Naive B cell (primary cell): Measurements from ENCODE around the gene OR2L8. TPM values are rescaled to one million over a fixed set of nuclear protein-coding genes. Genes with fewer than 3 reads are reported as not detected.
"Not testable (repeated sequence)": the region's sequence is repeated elsewhere in the genome, so short reads cannot be mapped to it uniquely, and the experiment has no call there.

ENCODE experiments used
- ATAC-seq, 2 donors: fragments of 150-1000 bp; cut with Tn5 transposase; 2 replicates each; pipeline ENCODE4 v1.10.0; 2021; ENCODE audit warnings: low read depth in 2 of 2, mild to moderate bottlenecking in 2 of 2, moderate library complexity in 2 of 2
- DNase-seq: peaks from one replicate; pipeline ENCODE4 v3.0.0; 2022
- H3K27ac Mint-ChIP-seq, 6 donors: one replicate each; pipeline ENCODE4 v1.8.0; 2020 to 2022; ENCODE audit warnings: mild to moderate bottlenecking in 6 of 6, mixed read lengths in 6 of 6, moderate library complexity in 5 of 6, inconsistent platforms in 2 of 6
- H3K27me3 Mint-ChIP-seq, 3 donors: one replicate each; pipeline ENCODE4 v1.8.0; 2021 to 2022; ENCODE audit warnings: mixed read lengths in 3 of 3, mild to moderate bottlenecking in 1 of 3
- H3K36me3 Mint-ChIP-seq, 2 donors: one replicate each; pipeline ENCODE4 v1.8.0; 2020 to 2022; ENCODE audit warnings: mixed read lengths in 2 of 2, inconsistent platforms in 1 of 2, mild to moderate bottlenecking in 1 of 2
- H3K4me1 Mint-ChIP-seq, 3 donors: one replicate each; pipeline ENCODE4 v1.8.0; 2020 to 2022; ENCODE audit warnings: mixed read lengths in 3 of 3, inconsistent platforms in 1 of 3, mild to moderate bottlenecking in 1 of 3, moderate library complexity in 1 of 3
- H3K4me3 Mint-ChIP-seq, 8 donors: one replicate each; pipeline ENCODE4 v1.8.0; 2020 to 2022; ENCODE audit warnings: mild to moderate bottlenecking in 8 of 8, mixed read lengths in 8 of 8, moderate library complexity in 8 of 8, inconsistent platforms in 2 of 8
- H3K9me3 Mint-ChIP-seq, 7 donors: one replicate each; pipeline ENCODE4 v1.8.0; 2020 to 2022; ENCODE audit warnings: mixed read lengths in 7 of 7, mild to moderate bottlenecking in 5 of 7, inconsistent platforms in 2 of 7, moderate library complexity in 1 of 7
- polyA plus RNA-seq, 6 donors: library from polyadenylated mRNA; unstranded; fragments of 300-500 nt; fragmentation: Illumina TruSeq; gene quantifications; one replicate each; pipeline ENCODE4 v1.2.3, GENCODE V29; 2021; ENCODE audit warnings: low read depth in 6 of 6

OR2L8 gene
- polyA plus RNA-seq, 6 donors from 2014 or later: 0.51 to 0.74 TPM; not detected in 4

DNA sequence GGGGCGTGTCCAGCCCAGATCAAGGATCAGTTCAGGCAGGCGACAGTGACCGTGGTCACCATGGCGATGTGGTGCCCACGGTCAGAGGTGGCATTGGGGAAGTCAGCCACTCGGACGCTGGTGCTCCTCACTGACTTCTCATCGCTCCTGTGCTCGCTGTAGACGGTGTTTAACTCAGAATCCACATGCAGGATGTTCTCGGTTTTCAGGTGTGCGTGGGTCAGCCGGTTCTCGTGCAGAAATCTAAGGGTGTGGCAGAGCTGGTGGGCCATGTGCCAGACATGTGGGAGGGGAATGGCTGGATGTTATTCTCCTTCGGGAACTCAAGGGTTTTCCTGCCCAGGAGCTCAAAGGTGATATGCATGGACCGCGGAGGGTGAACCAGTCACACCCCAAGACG lies 12.2 kb upstream of the OR2L8 start:
- Mint-ChIP-seq H3K27ac (peak overlapping the region in 2 of 6 donors; percentile 37 to 72), H3K9me3 (peaks cover 0 to 12% (median 10%) of the 10 kb centered on the region in 7 donors), H3K27me3 (peaks cover 0 to 3% (median 0%) of the 10 kb centered on the region in 3 donors), H3K36me3 (peaks cover 0 to 7% of the 10 kb centered on the region in 2 donors), H3K4me3 (peak overlapping the region in 6 of 8 donors; percentile 24 to 92 (median 72)), H3K4me1 (peaks cover 5 to 11% (median 7%) of the 10 kb centered on the region in 3 donors)
- ATAC-seq (no peak), DNase-seq (no peak)

DNA sequence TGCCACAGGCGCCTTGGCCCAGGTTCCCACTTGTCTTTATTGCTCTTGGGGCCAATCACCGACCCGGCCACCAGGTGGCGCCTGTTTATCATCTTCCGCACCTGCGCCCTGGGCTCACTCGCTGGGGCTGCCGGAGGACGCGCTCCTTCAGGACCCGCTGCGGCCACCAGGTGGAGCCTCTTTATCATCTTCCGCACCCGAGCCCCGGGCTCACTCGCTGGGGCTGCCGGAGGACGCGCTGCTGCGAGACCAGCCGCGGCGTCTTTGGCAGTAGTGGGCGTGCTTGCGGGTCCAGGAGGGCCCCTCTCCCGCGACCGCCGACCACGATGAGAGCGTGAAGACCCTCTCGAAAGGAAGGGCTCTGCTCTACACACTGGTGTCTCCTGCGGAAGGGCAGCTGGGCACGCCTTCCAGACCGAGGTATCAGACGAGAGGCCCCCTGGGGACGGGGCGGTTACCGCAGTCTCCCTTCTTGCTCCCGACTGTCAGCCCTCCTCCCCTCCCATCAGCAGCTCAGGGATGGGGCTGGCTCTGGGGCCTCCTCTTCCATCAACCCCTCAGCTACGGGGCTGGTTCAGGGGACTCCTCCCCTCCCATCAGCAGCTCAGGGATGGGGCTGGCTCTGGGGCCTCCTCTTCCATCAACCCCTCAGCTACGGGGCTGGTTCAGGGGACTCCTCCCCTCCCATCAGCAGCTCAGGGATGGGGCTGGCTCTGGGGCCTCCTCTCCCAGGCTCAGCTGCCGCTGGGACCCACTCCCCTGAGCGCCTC lies 11.5 kb upstream of the OR2L8 start:
- peak; percentile 86 for DNase-seq
- not testable (repeated sequence) for H3K36me3 Mint-ChIP-seq, H3K27me3 Mint-ChIP-seq
- peak overlapping the region; percentile 37 to 90 (median 66) for H3K27ac Mint-ChIP-seq
- H3K4me1 Mint-ChIP-seq: peaks cover 5 to 11% (median 7%) of the 10 kb centered on the region in 3 donors
- ATAC-seq: peak; percentile 93 to 95
- peaks cover 0 to 12% (median 10%) of the 10 kb centered on the region in 7 donors for H3K9me3 Mint-ChIP-seq
- peak overlapping the region; percentile 77 to 93 (median 88) for H3K4me3 Mint-ChIP-seq

DNA sequence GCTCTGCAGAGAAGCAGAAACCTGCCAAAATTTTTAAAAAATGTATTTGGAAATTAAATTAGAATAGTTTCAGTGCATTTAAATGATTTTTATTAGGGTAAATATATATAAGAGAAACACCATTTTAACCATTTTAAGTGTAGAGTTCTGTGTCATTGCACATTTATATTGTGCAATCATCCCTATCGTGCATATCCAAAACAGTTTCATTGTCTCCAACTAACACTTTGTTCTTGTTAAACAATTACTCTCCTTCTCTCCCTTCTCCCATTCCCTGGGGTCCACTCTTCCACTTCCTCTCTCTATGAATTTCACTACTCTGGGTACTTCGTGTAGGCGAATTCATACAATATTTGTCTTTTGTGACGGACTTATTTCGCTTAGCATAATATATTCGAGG lies 6.0 kb upstream of the OR2L8 start:
- no peak overlapping the region for H3K4me3 Mint-ChIP-seq
- ATAC-seq (no peak), DNase-seq (no peak)
- no peaks in the 10 kb centered on the region for H3K27me3 Mint-ChIP-seq
- H3K27ac Mint-ChIP-seq: no peak overlapping the region
- H3K4me1 Mint-ChIP-seq: peaks cover 5 to 11% (median 7%) of the 10 kb centered on the region in 3 donors
- H3K9me3 Mint-ChIP-seq: peaks cover 0 to 4% (median 3%) of the 10 kb centered on the region in 7 donors
- H3K36me3 Mint-ChIP-seq: peaks cover 0 to 10% of the 10 kb centered on the region in 2 donors

DNA sequence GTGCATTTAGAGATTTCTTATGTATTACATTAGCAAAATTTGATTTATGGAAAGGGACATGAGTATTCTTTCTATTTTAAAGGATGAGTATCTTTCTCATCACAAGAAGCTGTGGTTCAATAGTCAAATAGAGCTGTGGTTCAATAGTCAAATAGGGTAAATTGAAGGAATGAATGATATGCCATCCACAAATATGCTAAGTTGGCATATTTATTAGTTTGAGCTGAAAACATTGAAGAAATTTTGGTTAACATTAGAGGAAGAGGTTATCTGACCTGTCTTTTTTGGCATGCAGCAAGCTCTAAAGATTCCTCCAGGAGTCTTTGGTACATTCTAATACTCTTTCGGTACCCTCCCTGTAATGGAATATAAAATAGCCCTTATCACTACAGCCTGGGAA lies 4.8 kb downstream of the OR2L8 start:
- Mint-ChIP-seq H3K36me3 (peaks cover 7 to 10% of the 10 kb centered on the region in 2 donors), H3K27ac (peak overlapping the region in 1 of 6 donors; percentile 61)

DNA sequence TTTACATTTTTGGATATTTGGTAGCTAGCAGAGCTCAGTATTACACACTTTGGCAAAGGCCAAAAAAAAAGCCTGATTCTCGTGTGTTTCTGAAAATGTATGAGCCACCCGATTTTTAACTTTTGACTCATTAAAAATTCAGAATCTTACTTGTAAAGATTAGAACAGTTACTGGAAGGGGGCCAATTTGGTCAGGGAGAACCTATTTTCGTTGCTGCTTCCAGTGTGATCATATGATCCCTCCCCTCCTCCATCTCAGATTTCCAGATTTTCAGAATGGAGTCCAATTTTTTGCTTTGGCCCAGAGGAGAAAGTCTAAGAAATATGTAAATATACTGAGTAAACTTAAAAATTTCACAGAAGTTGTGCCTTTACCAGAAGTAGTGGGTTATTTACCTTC lies 13.1 kb downstream of the OR2L8 start:
- DNase-seq: no peak
- Mint-ChIP-seq H3K27me3 (peaks cover 0 to 7% (median 0%) of the 10 kb centered on the region in 3 donors), H3K27ac (no peak overlapping the region), H3K9me3 (peaks cover 0 to 16% (median 12%) of the 10 kb centered on the region in 7 donors), H3K4me1 (peaks cover 14 to 18% (median 18%) of the 10 kb centered on the region in 3 donors), H3K4me3 (no peak overlapping the region), H3K36me3 (peaks cover 12 to 14% of the 10 kb centered on the region in 2 donors)
- no peak for ATAC-seq

More for the DNA sequence above, 4.8 kb downstream of the OR2L8 start:
- Mint-ChIP-seq H3K27me3 (peaks cover 0 to 7% (median 0%) of the 10 kb centered on the region in 3 donors), H3K4me3 (no peak overlapping the region), H3K4me1 (no peaks in the 10 kb centered on the region), H3K9me3 (peaks cover 0 to 11% (median 8%) of the 10 kb centered on the region in 7 donors)
- no peak for ATAC-seq
- DNase-seq: no peak

DNA sequence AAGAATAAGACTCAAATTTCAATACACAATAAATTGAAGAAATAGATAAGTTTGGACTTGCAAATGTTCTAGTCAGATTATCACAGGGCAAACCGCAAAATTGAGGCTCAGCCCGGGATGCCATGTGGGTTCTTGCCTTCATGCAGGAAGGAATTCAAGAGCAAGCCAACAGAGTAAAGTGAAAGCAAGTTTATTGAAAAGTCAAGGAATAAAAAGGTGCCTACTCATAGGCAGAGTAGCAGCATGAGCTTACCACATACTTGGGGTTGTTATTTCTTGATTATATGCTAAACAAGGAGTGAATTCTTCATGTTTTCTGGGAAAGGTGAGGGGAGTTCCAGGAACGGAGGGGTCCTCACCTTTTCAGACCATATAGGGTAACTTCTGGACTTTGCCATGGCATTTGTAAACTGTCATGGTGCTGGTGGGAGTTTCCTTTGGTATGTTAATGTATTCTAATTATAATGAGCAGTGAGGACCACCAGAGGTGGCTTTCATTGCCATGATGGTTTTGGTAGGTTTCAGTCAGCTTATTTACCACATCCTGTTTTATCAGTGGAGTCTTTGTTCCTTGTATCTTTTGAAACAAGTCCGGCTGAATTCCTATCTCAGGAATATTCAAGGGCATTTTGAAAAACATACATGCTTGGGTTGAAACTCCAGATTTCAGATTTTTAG lies 14.4 kb downstream of the OR2L8 start:
- H3K4me3 Mint-ChIP-seq: no peak overlapping the region
- H3K4me1 Mint-ChIP-seq: peaks cover 25 to 27% (median 27%) of the 10 kb centered on the region in 3 donors
- peaks cover 0 to 3% (median 0%) of the 10 kb centered on the region in 3 donors for H3K27me3 Mint-ChIP-seq
- H3K36me3 Mint-ChIP-seq: peaks cover 9 to 12% of the 10 kb centered on the region in 2 donors
- ATAC-seq (no peak), DNase-seq (no peak)
- H3K9me3 Mint-ChIP-seq: peaks cover 0 to 10% (median 6%) of the 10 kb centered on the region in 7 donors
- H3K27ac Mint-ChIP-seq: no peak overlapping the region

DNA sequence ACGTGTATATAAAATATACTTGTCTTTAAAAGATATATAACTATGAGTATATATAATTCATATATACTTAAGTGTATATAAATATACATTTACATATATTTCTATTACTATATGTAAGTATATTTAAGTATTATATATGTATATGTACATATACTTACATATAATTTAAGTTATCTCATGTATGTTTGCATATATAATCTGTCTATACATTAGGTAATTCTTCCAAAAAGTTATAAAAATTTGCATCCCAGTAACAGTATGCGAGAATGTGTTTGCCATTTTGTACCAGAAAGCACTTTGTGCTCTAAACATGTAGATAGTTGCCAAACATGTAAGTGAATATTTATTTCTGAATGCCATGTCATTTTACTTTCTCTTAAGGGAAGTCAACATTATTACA lies 16.3 kb downstream of the OR2L8 start, which contains the start of gene OR2AK2:
Gene OR2AK2, plus strand, starts transcription at position 301 of the 400 bp plus-strand sequence. CDS start 144 bp downstream, outside the sequence.
- no peaks in the 10 kb centered on the region for H3K27me3 Mint-ChIP-seq
- peak within 1 kb of the TSS; percentile 21 to 90 (median 62) for H3K27ac Mint-ChIP-seq
- no peak for ATAC-seq
- H3K9me3 Mint-ChIP-seq: peaks cover 0 to 5% (median 0%) of the 10 kb centered on the region in 7 donors
- H3K4me3 Mint-ChIP-seq: peak within 1 kb of the TSS in 2 of 8 donors; percentile 5 to 57
- peaks cover 26 to 27% (median 27%) of the 10 kb centered on the region in 3 donors for H3K4me1 Mint-ChIP-seq
- peaks cover 7 to 12% of the 10 kb centered on the region in 2 donors for H3K36me3 Mint-ChIP-seq
- DNase-seq: no peak

DNA sequence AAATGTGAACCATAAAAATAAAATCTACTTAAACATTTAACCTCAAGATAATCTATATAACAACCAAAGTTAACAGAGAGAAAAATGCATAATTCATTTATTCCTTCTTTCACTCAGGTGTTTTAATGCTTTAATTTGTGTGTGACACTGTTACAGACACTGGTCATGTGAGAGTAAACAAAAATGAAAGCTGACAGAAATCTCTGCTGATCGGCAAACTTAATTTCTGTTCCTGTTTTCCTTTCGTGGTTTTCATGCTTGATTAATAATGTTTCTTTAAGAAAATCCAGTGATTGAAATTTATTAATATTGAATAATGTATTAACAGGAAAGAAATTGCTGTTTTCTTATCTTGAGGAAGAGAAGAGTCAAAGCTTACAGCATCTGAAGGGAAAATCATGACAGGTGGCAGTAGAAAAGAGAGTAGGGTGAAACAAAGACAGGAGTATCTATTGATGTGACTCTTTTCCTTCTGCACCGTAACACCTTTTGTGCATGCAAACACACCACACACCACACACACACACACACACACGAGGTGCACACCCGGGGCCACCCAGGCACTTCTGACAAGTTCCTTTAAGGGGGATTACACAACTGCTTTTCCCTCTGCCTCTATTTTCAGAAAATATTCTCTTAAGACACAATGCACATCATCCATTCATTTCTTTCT lies 18.0 kb downstream of the OR2L8 start:
- peaks cover 26 to 27% (median 27%) of the 10 kb centered on the region in 3 donors for H3K4me1 Mint-ChIP-seq
- H3K27me3 Mint-ChIP-seq: no peaks in the 10 kb centered on the region
- peak overlapping the region; percentile 66 to 90 (median 81) for H3K27ac Mint-ChIP-seq
- peaks cover 8 to 10% of the 10 kb centered on the region in 2 donors for H3K36me3 Mint-ChIP-seq
- peaks cover 0 to 5% (median 0%) of the 10 kb centered on the region in 7 donors for H3K9me3 Mint-ChIP-seq
- ATAC-seq (peak; percentile 86), DNase-seq (peak; percentile 8)
- H3K4me3 Mint-ChIP-seq: peak overlapping the region; percentile 28 to 79 (median 53)

DNA sequence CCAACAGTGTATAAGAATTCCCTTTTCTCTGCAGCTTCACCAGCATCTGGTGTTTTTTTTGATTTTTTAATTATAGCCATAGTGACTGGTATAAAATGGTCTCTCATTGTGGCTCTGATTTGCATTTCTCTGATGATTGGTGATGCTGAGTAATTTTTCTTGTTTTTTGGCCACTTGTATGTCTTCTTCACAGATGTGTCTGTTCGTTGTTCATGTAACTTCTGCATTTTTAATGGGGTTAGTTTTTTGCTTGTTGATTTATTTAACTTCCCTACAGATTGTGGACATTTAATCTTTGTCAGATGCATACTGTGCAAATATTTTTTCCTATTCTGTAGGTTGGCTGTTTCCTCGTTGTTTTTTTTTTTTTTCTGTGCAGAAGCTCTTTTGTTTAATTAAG lies 44.3 kb downstream of the OR2L8 start:
- Mint-ChIP-seq H3K4me1 (peaks cover 8 to 11% (median 9%) of the 10 kb centered on the region in 3 donors), H3K4me3 (no peak overlapping the region), H3K9me3 (peaks cover 0 to 4% (median 0%) of the 10 kb centered on the region in 7 donors), H3K27ac (no peak overlapping the region), H3K36me3 (peaks cover 7 to 12% of the 10 kb centered on the region in 2 donors), H3K27me3 (no peaks in the 10 kb centered on the region)
- DNase-seq (no peak), ATAC-seq (no peak)

DNA sequence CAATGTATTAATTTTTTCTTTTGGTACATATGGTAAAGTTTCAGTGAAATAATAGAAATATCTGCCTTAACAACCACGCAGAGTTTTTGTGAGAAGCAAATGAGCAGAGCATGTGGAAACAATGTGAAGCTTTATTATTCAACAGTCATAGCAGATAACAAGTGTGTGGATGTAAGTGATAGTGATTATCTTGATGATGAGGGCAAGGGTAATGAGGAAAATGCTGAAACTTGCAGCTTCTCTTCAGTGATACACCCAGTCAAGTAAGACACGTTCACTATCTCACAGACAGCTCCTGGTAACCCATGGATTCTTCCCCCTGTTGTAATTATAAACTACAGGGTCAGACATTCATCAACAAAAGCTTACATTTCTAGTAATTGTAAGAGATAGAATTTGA lies 50.2 kb downstream of the OR2L8 start:
- Mint-ChIP-seq H3K27me3 (no peaks in the 10 kb centered on the region), H3K9me3 (peaks cover 0 to 4% (median 0%) of the 10 kb centered on the region in 7 donors), H3K4me1 (peaks cover 0 to 6% (median 4%) of the 10 kb centered on the region in 3 donors), H3K27ac (no peak overlapping the region), H3K4me3 (no peak overlapping the region), H3K36me3 (peaks cover 0 to 11% of the 10 kb centered on the region in 2 donors)
- no peak for DNase-seq
- ATAC-seq: no peak
